Uterus (tissue), 4 donors: ENCODE measurements around the gene RRAS2. TPM values are rescaled to one million over a fixed set of nuclear protein-coding genes. Genes with fewer than 3 reads are reported as not detected.
"Not testable (repeated sequence)": the region's sequence is repeated elsewhere in the genome, so short reads cannot be mapped to it uniquely, and the experiment has no call there.

ENCODE experiments used
- DNase-seq, 2 donors: peaks; one replicate each; pipeline ENCODE4 v3.0.0-alpha.2; 2019 to 2020
- H3K27ac ChIP-seq, 2 donors: fragments of 200-600 bp; sonication (generic); 1 replicate in 1 of 2; 2 replicates in 1 of 2; pipeline ENCODE4 v1.5.1; 2016 to 2018
- H3K27me3 ChIP-seq, 2 donors: fragments of 200-600 bp; sonication (generic); one replicate each; pipeline ENCODE4 v1.5.1; 2018 to 2019; ENCODE audit warnings: control low read depth in 1 of 2
- H3K36me3 ChIP-seq, 2 donors: fragments of 200-600 bp; sonication (generic); one replicate each; pipeline ENCODE4 v1.5.1; 2019; ENCODE audit warnings: control low read depth in 1 of 2
- H3K4me1 ChIP-seq, 2 donors: fragments of 200-600 bp; sonication (generic); one replicate each; pipeline ENCODE4 v1.5.1; 2018 to 2019; ENCODE audit warnings: control low read depth in 1 of 2
- H3K4me3 ChIP-seq, 2 donors: fragments of 200-600 bp; sonication (generic); 1 replicate in 1 of 2; 2 replicates in 1 of 2; pipeline ENCODE4 v1.5.1; 2018 to 2019; ENCODE audit warnings: mild to moderate bottlenecking in 1 of 2
- H3K9me3 ChIP-seq, 2 donors: fragments of 200-600 bp; sonication (generic); one replicate each; pipeline ENCODE4 v1.5.1; 2019; ENCODE audit warnings: control low read depth in 1 of 2
- CTCF ChIP-seq, 4 experiments: fragments of 200-600 bp in 2 of 4; fragments of 450-650 bp in 2 of 4; sonication (generic) in 2 of 4; IDR thresholded peaks; one replicate each; pipeline ENCODE4 v1.5.1; 2016 to 2019; ENCODE audit warnings: antibody characterized with exemption in 4 of 4, mild to moderate bottlenecking in 2 of 4, moderate library complexity in 1 of 4
- POLR2A ChIP-seq, 2 donors: fragments of 450-650 bp; IDR thresholded peaks; one replicate each; pipeline ENCODE4 v1.6.1; 2016; ENCODE audit warnings: antibody characterized with exemption in 2 of 2, mild to moderate bottlenecking in 1 of 2, moderate library complexity in 1 of 2
- intact Hi-C: fragments of 100-400 bp; cut with DNase I; formaldehyde crosslinking; loops from one replicate; pipeline ENCODE4 v1.15.1; 2023; ENCODE audit warnings: low total_unique reads
- total RNA-seq, 4 donors: library from RNA; depleted of rRNA in 3 of 4; stranded (reverse); fragments of >200 nt in 3 of 4; gene quantifications; one replicate each; pipeline versions ENCODE4 v1.1.0 to v1.2.4, GENCODE V29; 2014 to 2023
- donor health status: DM: yes; HTN: yes; CAD: no.

Gene RRAS2
- total RNA-seq, 4 donors from 2014 or later, result 18.7 to 43.6 (median 36.8) TPM

DNA sequence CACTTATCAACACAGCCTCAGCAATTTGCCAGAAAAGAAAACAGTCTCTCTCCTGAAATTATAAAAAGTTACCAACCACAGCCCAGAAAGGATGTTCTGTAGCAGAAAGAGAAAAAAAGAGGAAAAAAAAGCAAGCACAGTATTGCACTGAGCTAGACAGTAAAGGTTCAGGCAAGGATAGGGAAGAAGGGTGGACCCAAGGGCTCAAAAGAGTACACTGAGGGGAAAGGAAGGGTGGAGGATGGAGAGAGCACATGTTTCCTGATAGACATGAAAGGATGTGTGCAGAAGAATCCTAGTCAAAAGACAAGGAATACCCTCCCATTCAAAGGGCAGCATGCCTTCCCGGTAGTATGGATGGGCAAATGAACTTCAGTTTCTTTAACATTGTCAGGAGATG lies 59.1 kb downstream of the RRAS2 start:
- DNase-seq, result no peak
- Histone ChIP-seq H3K36me3 (no peaks in the 10 kb centered on the region), H3K4me3 (no peak overlapping the region), H3K27ac (no peak overlapping the region), H3K9me3 (no peaks in the 10 kb centered on the region), H3K27me3 (no peaks in the 10 kb centered on the region), H3K4me1 (no peaks in the 10 kb centered on the region)
- intact Hi-C loops, result no loop called here
- TF ChIP-seq POLR2A (IDR thresholded peaks at IDR 0.05) (no peak), CTCF (IDR thresholded peaks at IDR 0.05) (no peak)

GRCh38 chr11:14290422-14290821 lies 68.6 kb downstream of the RRAS2 start:
- no peak for DNase-seq
- Histone ChIP-seq H3K9me3 (no peaks in the 10 kb centered on the region), H3K36me3 (no peaks in the 10 kb centered on the region), H3K4me3 (no peak overlapping the region), H3K27me3 (no peaks in the 10 kb centered on the region), H3K27ac (no peak overlapping the region), H3K4me1 (no peaks in the 10 kb centered on the region)
- intact Hi-C loops, result no loop called here
- TF ChIP-seq POLR2A (IDR thresholded peaks at IDR 0.05) (no peak), CTCF (IDR thresholded peaks at IDR 0.05) (no peak)

DNA sequence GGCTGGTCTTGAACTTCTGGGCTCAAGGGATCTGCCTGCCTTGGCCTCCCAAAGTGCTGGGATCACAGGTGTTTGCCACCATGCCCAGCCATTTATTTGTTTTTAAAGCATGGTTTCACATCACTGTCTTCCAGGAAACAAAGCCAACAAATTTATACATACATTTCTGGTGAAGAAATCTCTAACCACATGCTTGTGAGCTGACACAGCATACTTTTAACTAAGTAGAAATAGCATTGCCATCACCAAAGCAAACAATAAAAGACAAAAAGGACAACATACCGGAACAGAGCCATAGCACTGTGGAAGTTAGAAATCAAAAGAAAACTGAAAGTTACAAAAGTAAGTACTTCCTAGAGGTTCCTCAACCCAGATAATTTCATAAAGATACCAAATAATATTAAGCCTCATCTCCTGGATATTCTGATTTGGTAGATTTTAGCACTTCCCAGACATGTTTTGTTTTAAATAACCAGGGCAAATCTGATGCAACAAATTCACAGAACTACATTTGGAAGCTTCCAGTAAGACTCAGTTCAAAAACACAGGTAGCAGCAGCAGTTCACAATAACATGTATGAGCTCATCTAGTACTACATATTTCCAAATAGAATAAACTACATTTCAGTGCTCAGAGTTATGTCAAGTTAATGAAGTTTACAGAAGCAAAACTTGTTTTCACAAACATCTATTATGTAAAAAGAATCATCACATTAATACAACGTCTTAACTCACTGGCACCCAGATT lies 70.6 kb downstream of the RRAS2 start:
- Histone ChIP-seq H3K9me3 (no peaks in the 10 kb centered on the region), H3K4me1 (no peaks in the 10 kb centered on the region), H3K27me3 (no peaks in the 10 kb centered on the region), H3K36me3 (no peaks in the 10 kb centered on the region), H3K4me3 (no peak overlapping the region), H3K27ac (no peak overlapping the region)
- intact Hi-C loops, result no loop called here
- DNase-seq, result no peak
- TF ChIP-seq CTCF (IDR thresholded peaks at IDR 0.05), result no peak
- TF ChIP-seq POLR2A (IDR thresholded peaks at IDR 0.05), result no peak

GRCh38 chr11:14278869-14279268 lies 80.1 kb downstream of the RRAS2 start:
- H3K4me1 ChIP-seq, H3K27me3 ChIP-seq, DNase-seq, H3K9me3 ChIP-seq, H3K36me3 ChIP-seq, intact Hi-C loops, H3K27ac ChIP-seq, H3K4me3 ChIP-seq: not testable (repeated sequence)

DNA sequence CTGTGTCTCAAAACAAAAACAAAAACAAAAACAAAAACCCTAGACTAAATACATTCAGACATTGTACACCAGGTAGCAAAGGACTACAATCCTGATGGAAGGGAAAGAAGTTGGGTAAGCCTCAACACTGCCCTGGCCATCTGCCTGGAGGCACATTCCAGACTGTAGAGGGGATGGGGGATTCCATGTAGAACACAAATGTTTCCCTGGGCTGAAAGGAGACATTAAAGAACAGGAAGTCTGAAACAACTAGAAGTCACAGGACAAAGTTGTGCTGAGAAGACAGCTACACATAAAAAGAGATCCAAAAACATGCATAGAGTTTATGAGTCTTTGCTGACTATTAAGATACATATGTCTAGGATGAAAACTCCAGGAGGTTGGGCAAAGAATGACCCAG lies 83.9 kb downstream of the RRAS2 start:
- no peaks in the 10 kb centered on the region for H3K4me1 ChIP-seq
- TF ChIP-seq POLR2A (IDR thresholded peaks at IDR 0.05) (no peak), CTCF (IDR thresholded peaks at IDR 0.05) (no peak)
- H3K27me3 ChIP-seq, result no peaks in the 10 kb centered on the region
- no peaks in the 10 kb centered on the region for H3K9me3 ChIP-seq
- DNase-seq, result no peak
- H3K27ac ChIP-seq, result no peak overlapping the region
- intact Hi-C loops, result no loop called here
- H3K4me3 ChIP-seq, result no peak overlapping the region
- H3K36me3 ChIP-seq, result no peaks in the 10 kb centered on the region

DNA sequence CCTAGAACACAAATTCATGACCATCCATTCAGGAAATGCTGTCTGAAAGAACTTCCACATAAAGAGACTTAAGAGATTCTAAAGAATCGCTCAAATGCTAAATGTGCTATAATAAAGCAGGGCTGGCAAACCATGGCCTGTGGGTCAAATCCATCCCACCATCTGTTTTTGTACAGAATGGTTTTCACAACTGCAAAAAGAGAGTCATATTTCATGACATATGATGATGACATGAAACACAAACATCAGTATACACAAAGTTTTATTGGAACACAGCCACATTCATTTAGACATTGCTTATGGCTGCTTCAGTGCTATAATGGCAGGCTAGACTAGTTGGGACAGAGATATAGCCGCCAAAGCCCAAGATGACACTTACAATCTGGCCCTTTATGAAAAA lies 85.1 kb downstream of the RRAS2 start:
- H3K4me3 ChIP-seq, result no peak overlapping the region
- H3K27me3 ChIP-seq, result no peaks in the 10 kb centered on the region
- no peak for DNase-seq
- intact Hi-C loops, result no loop called here
- H3K36me3 ChIP-seq, result no peaks in the 10 kb centered on the region
- no peaks in the 10 kb centered on the region for H3K9me3 ChIP-seq
- no peak overlapping the region for H3K27ac ChIP-seq
- no peak for TF ChIP-seq CTCF (IDR thresholded peaks at IDR 0.05)
- TF ChIP-seq POLR2A (IDR thresholded peaks at IDR 0.05), result no peak
- H3K4me1 ChIP-seq, result no peaks in the 10 kb centered on the region
